ENCODE data around the gene STARD13.

Gene STARD13

GRCh38 chr13:33281951-33282595 lies 3.5 kb downstream of the STARD13 start:
- no peak for DNase-seq (ENCODE audit: low read depth)
- no peak overlapping the region for H3K4me3 ChIP-seq (ENCODE audit: low read length)
- TF ChIP-seq CTCF (conservative IDR thresholded peaks at IDR 0.05; ENCODE audit: low read depth, low read length) = no peak

- DNase-seq (ENCODE audit: low read depth) = no peak
- no peak overlapping the region for H3K4me3 ChIP-seq (ENCODE audit: low read length)
- no peak for TF ChIP-seq CTCF (conservative IDR thresholded peaks at IDR 0.05; ENCODE audit: low read depth, low read length)
Measured at GRCh38 chr13:33280923-33281322, 4.6 kb downstream of the STARD13 start.

GRCh38 chr13:33280279-33280905 lies 5.2 kb downstream of the STARD13 start:
- no peak for TF ChIP-seq CTCF (conservative IDR thresholded peaks at IDR 0.05; ENCODE audit: low read depth, low read length)
- no peak for DNase-seq (ENCODE audit: low read depth)
- H3K4me3 ChIP-seq (ENCODE audit: low read length) = no peak overlapping the region

GRCh38 chr13:33279414-33280278 lies 5.9 kb downstream of the STARD13 start:
- H3K4me3 ChIP-seq (ENCODE audit: low read length) = no peak overlapping the region
- DNase-seq (ENCODE audit: low read depth) = no peak
- no peak for TF ChIP-seq CTCF (conservative IDR thresholded peaks at IDR 0.05; ENCODE audit: low read depth, low read length)

- no peak for TF ChIP-seq CTCF (conservative IDR thresholded peaks at IDR 0.05; ENCODE audit: low read depth, low read length)
- DNase-seq (ENCODE audit: low read depth) = no peak
- no peak overlapping the region for H3K4me3 ChIP-seq (ENCODE audit: low read length)
Measured at GRCh38 chr13:33278913-33279312, 6.6 kb downstream of the STARD13 start.

GRCh38 chr13:33277946-33278345 lies 7.6 kb downstream of the STARD13 start:
- TF ChIP-seq CTCF (conservative IDR thresholded peaks at IDR 0.05; ENCODE audit: low read depth, low read length) = no peak
- DNase-seq (ENCODE audit: low read depth) = no peak
- H3K4me3 ChIP-seq (ENCODE audit: low read length) = no peak overlapping the region

Data from retinal pigment epithelial cell (primary cell).